Trophoblast cell (in vitro differentiated cells and primary cell): ENCODE results near the gene PTPN7.

Experiments
- DNase-seq, 2 donors: peaks; one replicate each; pipeline ENCODE4 v3.0.0-alpha.2; 2016
- H2AFZ ChIP-seq: 2 replicates; pipeline ENCODE4 v1.6.1; 2013; ENCODE audit warnings: low read length, moderate library complexity, mild to moderate bottlenecking; ENCODE audit not compliant: insufficient read depth, poor library complexity
- H2AK5ac ChIP-seq: 2 replicates; pipeline ENCODE4 v1.6.1; 2013; ENCODE audit warnings: mild to moderate bottlenecking, low read length
- H2BK120ac ChIP-seq: 2 replicates; pipeline ENCODE4 v1.6.1; 2013; ENCODE audit warnings: low read length, mild to moderate bottlenecking, moderate library complexity; ENCODE audit not compliant: insufficient read depth, poor library complexity
- H2BK12ac ChIP-seq: 2 replicates; pipeline ENCODE4 v1.6.1; 2013; ENCODE audit warnings: mild to moderate bottlenecking, low read length, moderate library complexity
- H2BK5ac ChIP-seq: 2 replicates; pipeline ENCODE4 v1.6.1; 2013; ENCODE audit warnings: low read length, low read depth, moderate library complexity, mild to moderate bottlenecking; ENCODE audit not compliant: poor library complexity
- H3K14ac ChIP-seq: 2 replicates; pipeline ENCODE4 v1.6.1; 2013; ENCODE audit warnings: mild to moderate bottlenecking, low read length
- H3K18ac ChIP-seq: 2 replicates; pipeline ENCODE4 v1.6.1; 2013; ENCODE audit warnings: mild to moderate bottlenecking, low read length
- H3K23ac ChIP-seq: 2 replicates; pipeline ENCODE4 v1.6.1; 2013; ENCODE audit warnings: low read length
- H3K27ac ChIP-seq: 2 replicates; pipeline ENCODE4 v1.5.1; 2013; ENCODE audit warnings: low read depth, mild to moderate bottlenecking, inconsistent platforms, low read length, moderate library complexity
- H3K27me3 ChIP-seq: 2 replicates; pipeline ENCODE4 v1.6.1; 2013; ENCODE audit warnings: inconsistent platforms, mild to moderate bottlenecking, low read length, moderate library complexity; ENCODE audit not compliant: insufficient read depth
- H3K36me3 ChIP-seq, 2 experiments: 1 replicate in 1 of 2; 2 replicates in 1 of 2; pipeline ENCODE4 v1.6.1; 2013; ENCODE audit warnings: low read length in 2 of 2, mild to moderate bottlenecking in 2 of 2, moderate library complexity in 1 of 2; ENCODE audit not compliant: insufficient read depth in 2 of 2, control insufficient read depth in 1 of 2
- H3K4ac ChIP-seq: 2 replicates; pipeline ENCODE4 v1.6.1; 2013; ENCODE audit warnings: low read depth, mild to moderate bottlenecking, low read length, moderate library complexity
- H3K4me1 ChIP-seq, 2 experiments: 1 replicate in 1 of 2; 2 replicates in 1 of 2; pipeline ENCODE4 v1.6.1; 2013; ENCODE audit warnings: low read length in 2 of 2, mild to moderate bottlenecking in 2 of 2, moderate library complexity in 1 of 2; ENCODE audit not compliant: insufficient read depth in 2 of 2, control insufficient read depth in 1 of 2
- H3K4me2 ChIP-seq: 2 replicates; pipeline ENCODE4 v1.6.1; 2013; ENCODE audit warnings: inconsistent platforms, mild to moderate bottlenecking, low read length, moderate library complexity
- H3K4me3 ChIP-seq: 2 replicates; pipeline ENCODE4 v1.5.1; 2013; ENCODE audit warnings: mild to moderate bottlenecking, low read depth, low read length, inconsistent platforms
- H3K79me1 ChIP-seq: one replicate; pipeline ENCODE4 v1.6.1; 2013; ENCODE audit warnings: low read length
- H3K79me2 ChIP-seq: 2 replicates; pipeline ENCODE4 v1.6.1; 2013; ENCODE audit warnings: low read length, mild to moderate bottlenecking; ENCODE audit not compliant: control insufficient read depth, insufficient read depth, poor library complexity
- H3K9ac ChIP-seq: 2 replicates; pipeline ENCODE4 v1.6.1; 2013; ENCODE audit warnings: mild to moderate bottlenecking, low read length
- H3K9me3 ChIP-seq: 2 replicates; pipeline ENCODE4 v1.6.1; 2013; ENCODE audit warnings: low read depth, mild to moderate bottlenecking, control low read depth, inconsistent platforms, low read length; ENCODE audit not compliant: insufficient read depth
- H4K12ac ChIP-seq: 2 replicates; pipeline ENCODE4 v1.6.1; 2013; ENCODE audit warnings: low read depth, mild to moderate bottlenecking, low read length, moderate library complexity
- H4K8ac ChIP-seq: 2 replicates; pipeline ENCODE4 v1.6.1; 2013; ENCODE audit warnings: low read depth, mild to moderate bottlenecking, low read length, moderate library complexity
- H4K91ac ChIP-seq: one replicate; pipeline ENCODE4 v1.6.1; 2013; ENCODE audit warnings: low read depth, mild to moderate bottlenecking, low read length, moderate library complexity
- WGBS: extraction: QIAGEN DNeasy Blood & Tissue Kit; methylation state at CpG from one replicate; pipeline ENCODE4 v1.1.7; 2013; ENCODE audit warnings: missing lambda C conversion rate; ENCODE audit not compliant: insufficient read length, insufficient coverage; ENCODE audit errors: extremely low coverage; 5-methylcytosine and 5-hydroxymethylcytosine counted together

The PTPN7 gene

DNA sequence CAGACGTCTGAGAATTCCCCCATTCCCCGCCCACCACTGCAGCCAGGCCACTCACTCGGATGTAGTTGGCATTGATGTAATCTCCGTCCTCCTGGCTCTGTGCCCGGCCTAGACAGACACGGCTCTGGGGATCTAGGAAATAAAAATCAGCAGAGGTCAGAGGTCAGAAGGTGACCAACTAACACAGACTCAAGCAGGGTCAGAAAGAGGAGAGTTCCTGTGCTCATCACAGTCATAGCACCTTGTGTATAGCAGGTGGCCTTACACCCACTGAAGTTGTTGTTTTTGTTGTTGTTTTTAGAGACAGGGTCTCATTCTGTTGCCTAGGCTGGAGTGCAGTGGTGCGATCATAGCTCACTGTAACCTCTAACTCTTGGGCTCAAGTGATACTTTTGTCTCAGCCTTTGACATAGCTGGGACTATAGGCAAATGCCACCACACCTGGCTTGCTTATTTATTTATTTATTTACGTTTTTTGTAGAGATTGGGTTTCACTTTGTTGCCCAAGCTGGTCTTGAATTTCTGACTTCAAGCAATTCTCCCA lies 4.9 kb downstream of the PTPN7 start:
- no peak overlapping the region for H3K23ac ChIP-seq
- H4K12ac ChIP-seq, result no peak overlapping the region
- no peak overlapping the region for H4K8ac ChIP-seq
- H3K9me3 ChIP-seq, result no peaks in the 10 kb centered on the region
- H2AK5ac ChIP-seq, result no peak overlapping the region
- no peaks in the 10 kb centered on the region for H3K79me2 ChIP-seq
- no peaks in the 10 kb centered on the region for H3K79me1 ChIP-seq
- H4K91ac ChIP-seq, result no peak overlapping the region
- no peak overlapping the region for H3K4me2 ChIP-seq
- WGBS, result no CpG with 5 or more reads among the region's 8 CpGs
- H3K4ac ChIP-seq, result no peak overlapping the region
- no peak overlapping the region for H3K14ac ChIP-seq
- no peak overlapping the region for H2AFZ ChIP-seq
- H3K36me3 ChIP-seq, result no peaks in the 10 kb centered on the region
- no peak overlapping the region for H3K18ac ChIP-seq
- no peaks in the 10 kb centered on the region for H3K27me3 ChIP-seq
- H2BK120ac ChIP-seq, result no peak overlapping the region
- H3K4me3 ChIP-seq, result no peak overlapping the region
- DNase-seq, result peak in 1 of 2 donors; percentile 25
- H3K9ac ChIP-seq, result no peak overlapping the region
- no peak overlapping the region for H2BK5ac ChIP-seq
- peaks cover 0 to 3% of the 10 kb centered on the region in 2 experiments for H3K4me1 ChIP-seq
- no peak overlapping the region for H2BK12ac ChIP-seq
- H3K27ac ChIP-seq, result no peak overlapping the region

- WGBS, result no CpG with 5 or more reads among the region's 11 CpGs
Observed at GRCh38 chr1:202154766-202155477, 5.5 kb downstream of the PTPN7 start.

GRCh38 chr1:202154148-202154765 lies 6.1 kb downstream of the PTPN7 start:
- Histone ChIP-seq H3K23ac (no peak overlapping the region), H3K18ac (no peak overlapping the region), H4K91ac (no peak overlapping the region), H3K36me3 (no peaks in the 10 kb centered on the region), H3K9me3 (no peaks in the 10 kb centered on the region), H2BK5ac (no peak overlapping the region), H3K4me3 (no peak overlapping the region), H3K4me1 (no peaks in the 10 kb centered on the region), H2BK12ac (no peak overlapping the region), H3K27me3 (no peaks in the 10 kb centered on the region), H3K79me1 (no peaks in the 10 kb centered on the region), H2AK5ac (no peak overlapping the region), H3K14ac (no peak overlapping the region), H3K27ac (no peak overlapping the region), H3K79me2 (no peaks in the 10 kb centered on the region), H3K4me2 (no peak overlapping the region), H2BK120ac (no peak overlapping the region), H3K4ac (no peak overlapping the region), H2AFZ (no peak overlapping the region), H3K9ac (no peak overlapping the region), H4K8ac (no peak overlapping the region), H4K12ac (no peak overlapping the region)
- no peak for DNase-seq
- no CpG with 5 or more reads among the region's 10 CpGs for WGBS

More at GRCh38 chr1:202154766-202155477, 5.5 kb downstream of the PTPN7 start:
- H2BK120ac ChIP-seq, result no peak overlapping the region
- H2AFZ ChIP-seq, result no peak overlapping the region
- no peaks in the 10 kb centered on the region for H3K36me3 ChIP-seq
- no peak overlapping the region for H2AK5ac ChIP-seq
- H2BK5ac ChIP-seq, result no peak overlapping the region
- no peak overlapping the region for H2BK12ac ChIP-seq
- H3K4ac ChIP-seq, result no peak overlapping the region
- no peak overlapping the region for H3K14ac ChIP-seq
- no peak overlapping the region for H3K4me3 ChIP-seq
- H3K27me3 ChIP-seq, result no peaks in the 10 kb centered on the region
- no peak overlapping the region for H3K9ac ChIP-seq
- no peaks in the 10 kb centered on the region for H3K9me3 ChIP-seq
- H4K91ac ChIP-seq, result no peak overlapping the region
- H3K4me1 ChIP-seq, result peaks cover 0 to 2% of the 10 kb centered on the region in 2 experiments
- H3K4me2 ChIP-seq, result no peak overlapping the region
- H3K79me2 ChIP-seq, result no peaks in the 10 kb centered on the region
- no peak overlapping the region for H3K23ac ChIP-seq
- no peak overlapping the region for H3K27ac ChIP-seq
- H3K18ac ChIP-seq, result no peak overlapping the region
- H4K8ac ChIP-seq, result no peak overlapping the region
- no peaks in the 10 kb centered on the region for H3K79me1 ChIP-seq
- H4K12ac ChIP-seq, result no peak overlapping the region
- peak; percentile 38 to 59 for DNase-seq

DNA sequence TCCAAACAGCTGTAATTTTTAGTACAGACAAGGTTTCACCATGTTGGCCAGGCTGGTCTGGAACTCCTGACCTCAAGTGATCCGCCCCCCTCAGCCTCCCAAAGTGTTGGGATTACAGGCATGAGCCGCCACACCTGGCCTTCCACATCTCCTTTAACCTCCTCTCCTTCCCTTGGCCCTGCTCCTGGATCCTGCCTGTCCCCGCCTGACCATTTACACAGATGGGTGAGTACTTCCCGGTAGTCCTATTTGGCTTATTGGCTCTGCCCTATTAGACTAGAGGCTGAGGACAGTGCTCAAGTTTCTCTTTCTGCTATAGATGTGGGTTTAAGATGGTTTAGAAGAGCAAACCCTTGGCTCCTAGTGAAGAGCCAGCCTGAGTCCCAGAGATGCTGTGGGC lies 7.1 kb downstream of the PTPN7 start:
- H2BK5ac ChIP-seq, result no peak overlapping the region
- no peak overlapping the region for H3K9ac ChIP-seq
- H2BK120ac ChIP-seq, result no peak overlapping the region
- H3K27me3 ChIP-seq, result no peaks in the 10 kb centered on the region
- no peak overlapping the region for H4K91ac ChIP-seq
- H3K23ac ChIP-seq, result no peak overlapping the region
- H3K4ac ChIP-seq, result no peak overlapping the region
- no CpG with 5 or more reads among the region's 4 CpGs for WGBS
- no peaks in the 10 kb centered on the region for H3K79me1 ChIP-seq
- H3K27ac ChIP-seq, result no peak overlapping the region
- no peak overlapping the region for H3K4me2 ChIP-seq
- H3K9me3 ChIP-seq, result no peaks in the 10 kb centered on the region
- no peak overlapping the region for H3K14ac ChIP-seq
- H3K18ac ChIP-seq, result no peak overlapping the region
- no peaks in the 10 kb centered on the region for H3K4me1 ChIP-seq
- no peak overlapping the region for H3K4me3 ChIP-seq
- H2BK12ac ChIP-seq, result no peak overlapping the region
- DNase-seq, result no peak
- H2AFZ ChIP-seq, result no peak overlapping the region
- no peaks in the 10 kb centered on the region for H3K36me3 ChIP-seq
- no peak overlapping the region for H4K12ac ChIP-seq
- H2AK5ac ChIP-seq, result no peak overlapping the region
- H4K8ac ChIP-seq, result no peak overlapping the region
- no peaks in the 10 kb centered on the region for H3K79me2 ChIP-seq
